Sigmoid colon (tissue), 7 donors: ENCODE data around the gene COX6A2. TPM values are rescaled to one million over a fixed set of nuclear protein-coding genes. Genes with fewer than 3 reads are reported as not detected.
A peak's percentile ranks its signal among the peaks of the same experiment; 100 is the strongest.

ENCODE experiments used
- DNase-seq: peaks from one replicate; pipeline ENCODE4 v3.0.0-alpha.2; 2019
- H3K27ac ChIP-seq, 4 donors: fragments of 200-600 bp; sonication (generic); one replicate each; pipeline ENCODE4 v1.5.1; 2016 to 2019; ENCODE audit warnings: mild to moderate bottlenecking in 1 of 4
- H3K27me3 ChIP-seq, 3 donors: fragments of 200-600 bp; sonication (generic); one replicate each; pipeline ENCODE4 v1.5.1; 2019; ENCODE audit warnings: mild to moderate bottlenecking in 1 of 3
- H3K36me3 ChIP-seq, 4 donors: fragments of 200-600 bp; sonication (generic); one replicate each; pipeline ENCODE4 v1.5.1; 2016 to 2019
- H3K4me1 ChIP-seq, 4 donors: fragments of 200-600 bp; sonication (generic); one replicate each; pipeline ENCODE4 v1.5.1; 2017 to 2019
- H3K4me3 ChIP-seq, 4 donors: fragments of 200-600 bp; sonication (generic); one replicate each; pipeline ENCODE4 v1.5.1; 2017 to 2019; ENCODE audit warnings: mild to moderate bottlenecking in 2 of 4, moderate library complexity in 1 of 4
- H3K9me3 ChIP-seq, 4 donors: fragments of 200-600 bp in 3 of 4; sonication (generic) in 3 of 4; one replicate each; pipeline versions ENCODE4 v1.5.1 to v1.6.1; 2013 to 2019
- EP300 ChIP-seq, 4 donors: sonication (generic); formaldehyde crosslinking; IDR thresholded peaks; one replicate each; pipeline ENCODE4 v1.6.1; 2017; ENCODE audit warnings: antibody characterized with exemption in 4 of 4
- POLR2A ChIP-seq, 2 donors: fragments of 450-650 bp; IDR thresholded peaks; one replicate each; pipeline ENCODE4 v1.6.1; 2016; ENCODE audit warnings: antibody characterized with exemption in 2 of 2, mild to moderate bottlenecking in 2 of 2, moderate library complexity in 2 of 2
- POLR2AphosphoS5 ChIP-seq, 4 donors: sonication (generic); formaldehyde crosslinking; IDR thresholded peaks; one replicate each; pipeline ENCODE4 v1.6.1; 2017; ENCODE audit warnings: antibody characterized with exemption in 4 of 4
- WGBS, 2 donors: extraction: QIAGEN DNeasy Blood & Tissue Kit; methylation state at CpG; one replicate each; pipeline ENCODE4 v1.1.7; 2013; 5-methylcytosine and 5-hydroxymethylcytosine counted together
- intact Hi-C: fragments of 100-400 bp; cut with DNase I; formaldehyde crosslinking; loops from one replicate; pipeline ENCODE4 v1.15.1; 2023
- polyA plus RNA-seq, 3 donors: library from polyadenylated mRNA; stranded (reverse); fragments of 200-250 nt; gene quantifications; one replicate each; pipeline ENCODE4 v1.2.3, GENCODE V29; 2013
- total RNA-seq, 4 donors: library from RNA; depleted of rRNA; stranded (reverse); fragments of >200 nt; gene quantifications; one replicate each; pipeline ENCODE4 v1.1.0, GENCODE V29; 2016
- TF ChIP-seq, protein P1 (sequence below), 4 experiments: fragments of 450-650 bp in 3 of 4; fragments of 200-600 bp in 1 of 4; IDR thresholded peaks; one replicate each; pipeline ENCODE4 v1.5.1; 2016 to 2019; ENCODE audit warnings: antibody characterized with exemption in 4 of 4, mild to moderate bottlenecking in 3 of 4, moderate library complexity in 2 of 4
- donor health status: healthy with polysubstance abuse.
- donor health status: Bipolar disorder and iron deficiency.
- donor health status: healthy.

The COX6A2 gene
- total and polyA plus RNA-seq, 7 donors, result 0.32 to 4.8 TPM; not detected in 5

DNA sequence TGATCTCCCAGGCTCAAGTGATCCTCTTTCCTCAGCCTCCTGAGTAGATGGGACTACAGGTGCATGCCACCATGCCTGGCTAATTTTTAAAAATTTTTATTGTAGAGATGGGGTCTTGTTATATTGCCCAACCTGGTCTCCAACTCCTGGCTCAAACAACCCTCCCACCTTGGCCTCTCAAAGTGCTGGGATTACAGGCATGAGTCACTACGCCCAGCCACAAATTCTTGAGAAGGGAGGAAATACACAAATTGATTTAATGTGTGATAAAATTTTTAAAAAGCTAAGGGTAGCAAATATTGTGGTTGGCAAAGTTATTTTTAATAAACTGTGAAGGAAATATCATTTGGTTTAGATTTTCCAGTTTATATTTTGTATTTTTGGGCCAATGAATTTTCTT lies 25.5 kb downstream of the COX6A2 start:
- no peak for DNase-seq
- Histone ChIP-seq H3K27ac (no peak overlapping the region), H3K9me3 (peaks cover 0 to 2% (median under 1%) of the 10 kb centered on the region in 4 donors), H3K4me3 (no peak overlapping the region), H3K36me3 (no peaks in the 10 kb centered on the region), H3K4me1 (no peaks in the 10 kb centered on the region), H3K27me3 (no peaks in the 10 kb centered on the region)
- TF ChIP-seq EP300 (IDR thresholded peaks at IDR 0.05), result no peak
- no peak for TF ChIP-seq POLR2A (IDR thresholded peaks at IDR 0.05)
- no peak for TF ChIP-seq POLR2AphosphoS5 (IDR thresholded peaks at IDR 0.05)
- intact Hi-C loops, result no loop called here
- 84 to 89% methylated on average over 1 of the region's 1 CpG for WGBS, 2 donors

DNA sequence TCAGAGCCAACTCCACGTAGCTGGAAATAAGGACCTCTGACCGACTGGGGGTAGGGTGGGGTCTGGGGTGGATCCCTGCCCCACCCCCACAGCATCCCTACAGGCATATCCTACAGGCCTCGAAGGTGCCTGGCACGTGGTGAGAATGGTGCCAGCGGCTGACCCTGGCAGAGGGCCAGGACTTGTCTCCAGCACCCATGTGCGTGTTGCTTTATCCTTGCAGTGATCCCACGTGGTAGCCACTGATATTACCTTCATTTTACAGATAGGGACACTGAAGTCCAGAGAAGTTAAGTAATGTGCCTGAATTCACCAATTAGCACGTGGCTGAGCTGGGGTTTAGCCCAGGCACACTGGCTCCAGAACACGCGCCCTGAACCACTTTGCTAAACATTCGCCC lies 26.7 kb downstream of the COX6A2 start:
- H3K9me3 ChIP-seq, result peaks cover 0 to 2% (median under 1%) of the 10 kb centered on the region in 4 donors
- no peaks in the 10 kb centered on the region for H3K36me3 ChIP-seq
- no peak for TF ChIP-seq POLR2AphosphoS5 (IDR thresholded peaks at IDR 0.05)
- DNase-seq, result no peak
- no peak overlapping the region for H3K27ac ChIP-seq
- H3K4me1 ChIP-seq, result no peaks in the 10 kb centered on the region
- intact Hi-C loops, result no loop called here
- no peak overlapping the region for H3K4me3 ChIP-seq
- no peaks in the 10 kb centered on the region for H3K27me3 ChIP-seq
- WGBS, 2 donors, result 73 to 85% methylated on average over 11 of the region's 11 CpGs

DNA sequence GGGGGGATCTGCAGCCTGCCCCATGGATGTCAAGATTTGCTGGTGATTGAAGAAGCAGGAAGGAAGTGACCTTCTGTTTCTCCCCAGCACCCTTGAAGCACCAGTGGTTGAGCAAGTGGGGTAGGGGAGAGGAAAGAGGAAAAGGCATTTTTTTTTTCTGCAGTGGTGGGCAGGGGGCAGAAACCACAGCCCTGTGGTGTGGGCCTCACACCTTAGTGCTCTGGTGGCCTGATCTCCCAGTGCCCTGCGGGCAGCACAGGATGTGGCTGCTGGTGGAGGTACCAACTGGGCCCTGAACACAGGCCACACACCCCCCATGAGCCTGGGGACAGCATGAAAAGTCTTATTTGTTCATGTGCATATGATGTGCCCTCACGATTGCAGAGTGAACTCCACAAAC lies 28.0 kb downstream of the COX6A2 start:
- Histone ChIP-seq H3K36me3 (no peaks in the 10 kb centered on the region), H3K4me1 (no peaks in the 10 kb centered on the region), H3K4me3 (no peak overlapping the region), H3K27me3 (no peaks in the 10 kb centered on the region), H3K27ac (no peak overlapping the region), H3K9me3 (peaks cover 0 to 2% (median under 1%) of the 10 kb centered on the region in 4 donors)
- DNase-seq, result no peak
- 50 to 75% methylated on average over 2 of the region's 2 CpGs for WGBS, 2 donors
- TF ChIP-seq POLR2A (IDR thresholded peaks at IDR 0.05) (no peak), EP300 (IDR thresholded peaks at IDR 0.05) (no peak), POLR2AphosphoS5 (IDR thresholded peaks at IDR 0.05) (no peak)
- TF ChIP-seq, protein P1, sequence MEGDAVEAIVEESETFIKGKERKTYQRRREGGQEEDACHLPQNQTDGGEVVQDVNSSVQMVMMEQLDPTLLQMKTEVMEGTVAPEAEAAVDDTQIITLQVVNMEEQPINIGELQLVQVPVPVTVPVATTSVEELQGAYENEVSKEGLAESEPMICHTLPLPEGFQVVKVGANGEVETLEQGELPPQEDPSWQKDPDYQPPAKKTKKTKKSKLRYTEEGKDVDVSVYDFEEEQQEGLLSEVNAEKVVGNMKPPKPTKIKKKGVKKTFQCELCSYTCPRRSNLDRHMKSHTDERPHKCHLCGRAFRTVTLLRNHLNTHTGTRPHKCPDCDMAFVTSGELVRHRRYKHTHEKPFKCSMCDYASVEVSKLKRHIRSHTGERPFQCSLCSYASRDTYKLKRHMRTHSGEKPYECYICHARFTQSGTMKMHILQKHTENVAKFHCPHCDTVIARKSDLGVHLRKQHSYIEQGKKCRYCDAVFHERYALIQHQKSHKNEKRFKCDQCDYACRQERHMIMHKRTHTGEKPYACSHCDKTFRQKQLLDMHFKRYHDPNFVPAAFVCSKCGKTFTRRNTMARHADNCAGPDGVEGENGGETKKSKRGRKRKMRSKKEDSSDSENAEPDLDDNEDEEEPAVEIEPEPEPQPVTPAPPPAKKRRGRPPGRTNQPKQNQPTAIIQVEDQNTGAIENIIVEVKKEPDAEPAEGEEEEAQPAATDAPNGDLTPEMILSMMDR (IDR thresholded peaks at IDR 0.05), result no peak
- intact Hi-C loops, result no loop called here

DNA sequence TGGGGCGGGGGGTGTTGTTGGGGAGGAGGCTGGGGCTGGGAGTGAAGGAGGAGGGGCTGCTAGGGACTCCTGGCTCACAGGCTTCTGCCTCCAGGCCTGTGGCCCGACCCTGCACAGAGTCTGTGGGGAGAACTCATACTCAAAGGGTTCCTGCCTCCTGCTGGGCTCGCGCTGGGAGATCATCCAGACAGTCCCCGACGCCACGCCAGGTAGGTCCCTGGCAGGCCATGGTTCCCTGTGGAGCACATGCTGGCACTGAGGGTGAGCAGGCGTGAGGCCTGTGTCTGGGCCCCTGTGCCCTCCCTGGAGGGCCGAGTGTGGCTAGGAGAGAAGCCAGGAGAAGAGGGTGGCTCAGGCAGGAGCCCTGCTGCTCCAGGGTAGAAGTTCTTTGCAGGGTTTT lies 30.5 kb downstream of the COX6A2 start:
- TF ChIP-seq, protein P1 (IDR thresholded peaks at IDR 0.05), result no peak
- TF ChIP-seq POLR2AphosphoS5 (IDR thresholded peaks at IDR 0.05) (no peak), POLR2A (IDR thresholded peaks at IDR 0.05) (no peak), EP300 (IDR thresholded peaks at IDR 0.05) (no peak)

DNA sequence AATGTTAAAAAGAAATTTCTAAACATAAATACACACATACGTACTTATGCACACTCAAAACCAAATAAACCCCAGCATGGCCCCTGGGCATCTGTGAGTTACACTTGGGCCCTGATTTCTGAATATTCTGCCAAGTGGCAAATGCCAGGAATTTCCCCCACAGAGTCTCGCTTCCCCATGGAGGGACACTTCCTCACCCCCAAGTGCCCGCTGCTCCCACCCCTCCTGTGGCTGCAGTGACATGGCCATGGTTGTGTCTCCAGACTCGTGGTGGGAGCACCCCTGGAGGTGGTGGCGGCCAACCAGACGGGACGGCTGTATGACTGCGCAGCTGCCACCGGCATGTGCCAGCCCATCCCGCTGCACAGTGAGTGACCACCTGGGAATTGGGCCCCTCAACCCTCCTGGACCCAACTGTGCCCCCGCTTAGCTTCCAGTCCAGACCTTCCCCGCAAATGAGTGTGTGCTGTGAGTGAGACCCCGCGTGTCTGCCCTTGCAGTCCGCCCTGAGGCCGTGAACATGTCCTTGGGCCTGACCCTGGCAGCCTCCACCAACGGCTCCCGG lies 31.0 kb downstream of the COX6A2 start:
- no peak overlapping the region for H3K4me3 ChIP-seq
- H3K4me1 ChIP-seq, result no peaks in the 10 kb centered on the region
- no peaks in the 10 kb centered on the region for H3K36me3 ChIP-seq
- H3K27ac ChIP-seq, result no peak overlapping the region
- no peak for DNase-seq
- peaks cover 0 to 2% (median under 1%) of the 10 kb centered on the region in 4 donors for H3K9me3 ChIP-seq
- no peaks in the 10 kb centered on the region for H3K27me3 ChIP-seq
- 80 to 82% methylated on average over 18 of the region's 18 CpGs for WGBS, 2 donors
- intact Hi-C loops, result no loop called here
- TF ChIP-seq, protein P1 (IDR thresholded peaks at IDR 0.05), result no peak
- no peak for TF ChIP-seq POLR2A (IDR thresholded peaks at IDR 0.05)
- no peak for TF ChIP-seq POLR2AphosphoS5 (IDR thresholded peaks at IDR 0.05)
- no peak for TF ChIP-seq EP300 (IDR thresholded peaks at IDR 0.05)

More for the DNA sequence above, 30.5 kb downstream of the COX6A2 start:
- Histone ChIP-seq H3K4me1 (no peaks in the 10 kb centered on the region), H3K27me3 (no peaks in the 10 kb centered on the region), H3K4me3 (no peak overlapping the region), H3K27ac (no peak overlapping the region), H3K9me3 (peaks cover 0 to 2% (median under 1%) of the 10 kb centered on the region in 4 donors), H3K36me3 (no peaks in the 10 kb centered on the region)
- intact Hi-C loops, result no loop called here
- DNase-seq, result no peak
- 82% methylated on average over 9 of the region's 9 CpGs for whole genome bisulfite sequencing, 2 donors

DNA sequence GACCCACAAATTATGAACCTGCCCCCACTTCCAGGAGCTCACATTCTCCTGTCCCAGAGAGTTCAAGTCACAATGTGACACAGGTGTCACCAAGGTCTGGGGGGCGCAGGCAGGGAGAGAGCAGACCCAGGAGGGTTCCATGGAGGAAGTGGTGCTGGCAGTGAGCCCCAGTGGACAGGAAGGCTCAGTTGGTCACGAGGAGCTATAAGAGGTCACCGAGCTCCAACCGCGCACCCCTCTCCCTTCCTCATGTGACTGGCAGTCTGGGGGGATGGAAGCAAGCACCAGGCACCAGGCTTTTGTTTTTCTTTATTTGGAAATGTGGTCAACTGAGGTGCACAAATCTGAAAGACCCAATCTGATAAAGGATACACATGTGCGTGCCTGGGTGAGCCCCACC lies 32.5 kb downstream of the COX6A2 start:
- intact Hi-C loops, result no loop called here
- H3K4me3 ChIP-seq, result no peak overlapping the region
- no peaks in the 10 kb centered on the region for H3K4me1 ChIP-seq
- H3K36me3 ChIP-seq, result no peaks in the 10 kb centered on the region
- no peaks in the 10 kb centered on the region for H3K27me3 ChIP-seq
- H3K27ac ChIP-seq, result no peak overlapping the region
- peak; percentile 68 for DNase-seq
- WGBS, 2 donors, result 49 to 78% methylated on average over 6 of the region's 6 CpGs
- no peak for TF ChIP-seq EP300 (IDR thresholded peaks at IDR 0.05)
- TF ChIP-seq, protein P1 (IDR thresholded peaks at IDR 0.05), result no peak
- TF ChIP-seq POLR2AphosphoS5 (IDR thresholded peaks at IDR 0.05), result no peak
- no peak for TF ChIP-seq POLR2A (IDR thresholded peaks at IDR 0.05)
- H3K9me3 ChIP-seq, result peaks cover 0 to 2% (median under 1%) of the 10 kb centered on the region in 4 donors
